ENCODE results near the gene DIDO1. TPM values are rescaled to one million over a fixed set of nuclear protein-coding genes. Genes with fewer than 3 reads are reported as not detected.

DIDO1 gene
- total and polyA plus RNA-seq, 9 of the 15 experiments (the other 6 are each of a cell fraction or from before 2014, with no cell fraction given), result 4.4 to 46.8 (median 31.2) TPM

- TF ChIP-seq ATF6 (CRISPR knock-in tag; IDR thresholded peaks at IDR 0.05), result no peak
- no peak for TF ChIP-seq DDX20 (tag; IDR thresholded peaks at IDR 0.05; ENCODE audit: low read depth)
- no peak for TF ChIP-seq MCM5 (IDR thresholded peaks at IDR 0.05; ENCODE audit: low read depth)
- TF ChIP-seq MXD1 (CRISPR knock-in tag; IDR thresholded peaks at IDR 0.05; ENCODE audit: borderline replicate concordance, poor library complexity, severe bottlenecking), result no peak
- no peak for TF ChIP-seq ZNF551 (CRISPR knock-in tag; IDR thresholded peaks at IDR 0.05)
- TF ChIP-seq ZZZ3 (IDR thresholded peaks at IDR 0.05), result no peak
- no peak for TF ChIP-seq ZNF143 (CRISPR knock-in tag; IDR thresholded peaks at IDR 0.05)
- no peak for TF ChIP-seq ZNF224 (CRISPR knock-in tag; IDR thresholded peaks at IDR 0.05)
- no peak for TF ChIP-seq NCOA1 (IDR thresholded peaks at IDR 0.05; ENCODE audit: low read depth)
- TF ChIP-seq SMARCA4 (IDR thresholded peaks at IDR 0.05), result no peak
- TF ChIP-seq KAT8 (IDR thresholded peaks at IDR 0.05; ENCODE audit: low read depth), result no peak
- TF ChIP-seq, protein P1, sequence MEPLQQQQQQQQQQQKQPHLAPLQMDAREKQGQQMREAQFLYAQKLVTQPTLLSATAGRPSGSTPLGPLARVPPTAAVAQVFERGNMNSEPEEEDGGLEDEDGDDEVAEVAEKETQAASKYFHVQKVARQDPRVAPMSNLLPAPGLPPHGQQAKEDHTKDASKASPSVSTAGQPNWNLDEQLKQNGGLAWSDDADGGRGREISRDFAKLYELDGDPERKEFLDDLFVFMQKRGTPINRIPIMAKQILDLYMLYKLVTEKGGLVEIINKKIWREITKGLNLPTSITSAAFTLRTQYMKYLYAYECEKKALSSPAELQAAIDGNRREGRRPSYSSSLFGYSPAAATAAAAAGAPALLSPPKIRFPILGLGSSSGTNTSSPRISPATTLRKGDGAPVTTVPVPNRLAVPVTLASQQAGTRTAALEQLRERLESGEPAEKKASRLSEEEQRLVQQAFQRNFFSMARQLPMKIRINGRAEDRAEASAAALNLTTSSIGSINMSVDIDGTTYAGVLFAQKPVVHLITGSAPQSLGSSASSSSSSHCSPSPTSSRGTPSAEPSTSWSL (CRISPR knock-in tag; IDR thresholded peaks at IDR 0.05; ENCODE audit: borderline replicate concordance), result no peak
- no peak for TF ChIP-seq TCF7 (IDR thresholded peaks at IDR 0.05; ENCODE audit: borderline replicate concordance)
- TF ChIP-seq GATA2 (CRISPR knock-in tag; IDR thresholded peaks at IDR 0.05), result no peak
- TF ChIP-seq, protein P2, sequence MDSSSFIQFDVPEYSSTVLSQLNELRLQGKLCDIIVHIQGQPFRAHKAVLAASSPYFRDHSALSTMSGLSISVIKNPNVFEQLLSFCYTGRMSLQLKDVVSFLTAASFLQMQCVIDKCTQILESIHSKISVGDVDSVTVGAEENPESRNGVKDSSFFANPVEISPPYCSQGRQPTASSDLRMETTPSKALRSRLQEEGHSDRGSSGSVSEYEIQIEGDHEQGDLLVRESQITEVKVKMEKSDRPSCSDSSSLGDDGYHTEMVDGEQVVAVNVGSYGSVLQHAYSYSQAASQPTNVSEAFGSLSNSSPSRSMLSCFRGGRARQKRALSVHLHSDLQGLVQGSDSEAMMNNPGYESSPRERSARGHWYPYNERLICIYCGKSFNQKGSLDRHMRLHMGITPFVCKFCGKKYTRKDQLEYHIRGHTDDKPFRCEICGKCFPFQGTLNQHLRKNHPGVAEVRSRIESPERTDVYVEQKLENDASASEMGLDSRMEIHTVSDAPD (CRISPR knock-in tag; IDR thresholded peaks at IDR 0.05), result no peak
- TF ChIP-seq HES1 (IDR thresholded peaks at IDR 0.05; ENCODE audit: low read depth), result no peak
- TF ChIP-seq, protein P3, sequence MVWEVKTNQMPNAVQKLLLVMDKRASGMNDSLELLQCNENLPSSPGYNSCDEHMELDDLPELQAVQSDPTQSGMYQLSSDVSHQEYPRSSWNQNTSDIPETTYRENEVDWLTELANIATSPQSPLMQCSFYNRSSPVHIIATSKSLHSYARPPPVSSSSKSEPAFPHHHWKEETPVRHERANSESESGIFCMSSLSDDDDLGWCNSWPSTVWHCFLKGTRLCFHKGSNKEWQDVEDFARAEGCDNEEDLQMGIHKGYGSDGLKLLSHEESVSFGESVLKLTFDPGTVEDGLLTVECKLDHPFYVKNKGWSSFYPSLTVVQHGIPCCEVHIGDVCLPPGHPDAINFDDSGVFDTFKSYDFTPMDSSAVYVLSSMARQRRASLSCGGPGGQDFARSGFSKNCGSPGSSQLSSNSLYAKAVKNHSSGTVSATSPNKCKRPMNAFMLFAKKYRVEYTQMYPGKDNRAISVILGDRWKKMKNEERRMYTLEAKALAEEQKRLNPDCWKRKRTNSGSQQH (CRISPR knock-in tag; IDR thresholded peaks at IDR 0.05), result no peak
- TF ChIP-seq ZNF121 (CRISPR knock-in tag; conservative IDR thresholded peaks at IDR 0.05), result no peak
- TF ChIP-seq C11orf30 (IDR thresholded peaks at IDR 0.05; ENCODE audit: low read depth), result no peak; the same call in 1 of the 2 replicates
Measured at GRCh38 chr20:62926229-62927127, at the start of gene DIDO1 (continued).

All from K562 (cell line).